ENCODE data around the gene BEST1.
"Not testable (repeated sequence)": the region's sequence is repeated elsewhere in the genome, so short reads cannot be mapped to it uniquely, and the experiment has no call there.

The BEST1 gene

DNA sequence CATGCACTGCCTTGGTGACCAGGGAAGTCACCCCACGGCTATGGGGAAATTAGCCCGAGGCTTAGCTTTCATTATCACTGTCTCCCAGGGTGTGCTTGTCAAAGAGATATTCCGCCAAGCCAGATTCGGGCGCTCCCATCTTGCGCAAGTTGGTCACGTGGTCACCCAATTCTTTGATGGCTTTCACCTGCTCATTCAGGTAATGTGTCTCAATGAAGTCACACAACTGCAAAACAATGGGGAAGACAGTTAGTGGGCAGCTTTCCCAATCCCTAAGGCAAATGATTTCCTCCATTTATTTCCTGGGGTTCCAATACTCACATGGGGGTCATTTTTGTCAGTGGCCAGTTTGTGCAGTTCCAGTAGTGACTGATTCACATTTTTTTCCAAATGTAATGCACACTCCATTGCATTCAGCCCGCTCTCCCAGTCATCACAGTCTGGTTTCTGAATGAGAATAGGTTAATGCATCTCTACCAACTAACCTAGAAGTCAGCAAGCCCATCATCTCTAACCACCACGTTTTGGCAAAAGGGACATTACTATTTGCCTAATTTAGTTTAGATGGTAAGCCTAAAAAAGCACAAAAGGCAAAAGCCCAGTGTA is 14.6 kb downstream of the BEST1 start:
- DNase-seq (ENCODE audit: low read depth), result not testable (repeated sequence)

DNA sequence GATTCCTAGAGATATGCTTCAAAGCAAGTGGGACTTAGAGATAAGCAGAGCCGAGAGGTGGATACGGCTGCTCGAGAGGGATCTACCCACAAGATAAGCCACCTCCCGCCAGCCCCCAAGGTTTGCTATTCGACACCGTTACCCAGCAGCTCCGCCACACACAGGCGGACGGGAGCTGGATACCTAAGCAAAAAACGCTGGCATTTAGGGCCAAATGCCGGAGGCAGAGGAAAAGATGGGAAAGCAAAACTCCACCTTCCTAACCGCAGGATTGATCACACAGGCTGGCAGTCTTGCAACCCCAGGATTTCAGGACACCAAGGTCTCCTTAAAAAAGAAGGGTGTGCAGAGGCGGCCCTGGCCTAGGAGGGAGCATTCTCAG is 16.6 kb downstream of the BEST1 start:
- no peak for DNase-seq (ENCODE audit: low read depth)

DNA sequence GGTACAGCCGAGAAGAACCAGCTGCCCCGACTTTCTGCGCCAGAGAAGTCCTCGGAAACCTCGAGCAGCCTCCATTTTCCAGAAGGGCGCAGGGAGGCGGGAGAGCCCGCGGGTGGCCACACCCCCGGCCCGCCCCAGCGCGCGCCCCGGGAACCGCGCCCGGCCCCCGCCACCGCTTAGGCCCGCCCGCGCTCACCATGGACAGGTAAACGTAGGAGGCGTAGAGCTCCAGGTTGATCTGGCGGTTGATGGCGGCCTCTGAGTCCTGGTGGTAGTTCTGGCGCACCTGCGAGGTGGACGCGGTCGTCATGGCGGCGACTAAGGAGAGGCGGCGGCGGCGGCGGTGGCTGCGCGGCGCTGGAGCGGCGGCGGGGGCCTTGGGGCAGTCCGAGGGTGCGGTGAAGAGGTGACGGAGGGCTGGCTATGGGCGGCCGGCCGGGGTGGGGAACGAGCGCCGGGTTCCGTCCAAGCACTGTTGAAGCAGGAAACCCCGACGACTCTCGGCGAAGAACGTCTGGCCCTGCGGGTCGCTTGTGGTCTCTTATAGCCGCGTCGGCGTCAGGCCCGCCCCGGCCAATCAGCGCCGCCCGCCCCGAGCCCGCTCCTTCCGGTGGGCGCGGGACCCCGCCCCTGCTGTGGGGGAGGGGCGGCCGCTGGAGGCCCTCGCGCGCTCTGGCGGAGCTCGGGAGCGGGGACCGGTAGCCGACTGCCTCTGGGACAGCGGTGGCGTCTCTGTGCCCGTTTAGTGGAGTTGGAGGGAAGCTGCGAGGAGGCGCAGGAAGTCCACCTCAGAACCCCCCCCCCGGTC is 17.2 kb downstream of the BEST1 start, which contains the start of gene FTH1:
FTH1 (minus strand) TSS at position 519 of the 808 bp plus-strand sequence; CDS start at position 310, 209 bp downstream.
- peak; percentile 77 for DNase-seq (ENCODE audit: low read depth)

DNA sequence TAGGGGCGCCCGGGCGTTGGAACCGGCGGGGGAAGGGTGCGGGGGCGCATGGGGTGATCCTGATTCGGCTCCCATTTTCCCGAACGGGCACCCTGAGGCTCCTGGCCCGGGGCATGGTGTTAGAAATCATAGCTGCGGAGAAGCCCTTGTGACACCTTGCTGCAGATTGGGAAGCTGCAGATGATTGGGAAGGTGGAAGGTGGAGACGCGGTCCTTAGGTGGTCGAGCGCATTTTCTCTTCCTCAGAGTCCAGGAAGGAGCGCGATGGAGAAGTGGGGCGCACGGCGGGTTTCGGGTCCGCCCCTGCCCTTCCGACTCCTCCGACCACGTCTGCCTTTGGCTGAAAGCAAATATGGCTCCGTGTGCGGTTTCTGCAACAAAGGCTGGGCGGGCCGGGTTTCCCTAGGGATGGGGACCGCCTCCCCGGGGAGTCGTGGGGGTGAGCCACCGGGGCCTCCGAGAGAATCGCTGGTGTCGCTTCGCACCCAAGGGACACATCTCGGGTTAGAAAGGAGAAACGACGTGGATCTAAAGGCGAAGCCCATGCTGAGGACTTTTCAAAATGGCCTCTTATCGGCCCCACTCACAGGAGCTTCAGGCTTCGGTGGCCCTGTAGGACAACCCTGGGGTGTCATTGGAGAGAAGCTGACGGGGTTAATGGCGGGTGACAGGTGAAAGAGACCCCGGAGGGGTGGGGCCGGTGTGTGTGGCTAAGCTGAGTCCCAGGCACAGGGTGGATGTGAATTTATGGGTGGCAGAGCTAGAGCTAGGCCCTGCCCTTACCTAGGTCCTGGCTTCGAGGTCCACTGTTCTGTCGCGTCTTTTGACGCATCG is 18.0 kb downstream of the BEST1 start:
- DNase-seq (ENCODE audit: low read depth), result no peak

DNA sequence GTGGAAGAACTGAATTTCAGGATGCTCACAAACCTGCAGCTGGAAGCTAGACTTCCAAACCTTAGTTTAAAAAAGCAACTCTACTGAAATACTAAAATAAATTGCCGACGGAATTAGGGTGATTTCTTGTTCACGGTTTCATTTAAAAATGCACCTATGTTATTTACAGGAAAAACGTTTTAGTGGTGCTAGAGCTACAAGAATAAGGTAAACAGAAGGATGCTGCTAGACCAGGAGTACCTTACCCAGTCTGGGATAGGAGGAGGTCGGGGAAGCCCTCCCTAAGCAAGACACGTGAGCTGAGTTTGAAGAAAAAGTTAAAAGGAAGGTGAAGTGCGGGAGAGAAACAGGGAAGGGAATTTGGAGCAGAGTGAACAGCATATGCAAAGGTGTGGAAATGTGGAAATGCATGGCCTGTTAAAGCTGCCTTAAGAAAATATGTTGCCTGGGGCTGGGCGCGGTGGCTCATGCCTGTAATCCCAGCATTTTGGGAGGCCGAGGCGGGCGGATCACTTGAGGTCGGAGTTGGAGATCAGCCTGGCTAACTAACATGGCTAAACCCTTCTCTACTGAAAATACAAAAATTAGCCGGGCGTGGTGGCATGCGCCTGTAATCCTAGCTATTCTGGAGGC is 18.7 kb downstream of the BEST1 start:
- DNase-seq (ENCODE audit: low read depth), result no peak

DNA sequence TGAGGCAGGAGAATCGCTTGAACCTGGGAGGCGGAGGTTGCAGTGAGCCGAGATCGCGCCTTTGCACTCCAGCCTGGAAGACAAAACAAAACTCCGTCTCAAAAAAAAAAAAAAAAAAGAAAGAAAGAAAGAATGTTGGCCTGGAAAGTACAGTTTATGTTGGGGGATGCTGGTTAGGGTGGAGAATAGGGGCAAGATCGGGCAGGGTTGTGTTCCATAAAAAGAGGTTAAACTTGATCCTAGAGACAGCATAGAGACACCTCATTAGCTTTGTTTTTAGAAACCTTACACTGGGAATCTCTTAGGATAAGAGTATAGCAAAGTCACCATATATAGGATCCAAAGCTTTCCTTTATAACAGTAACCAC is 19.2 kb downstream of the BEST1 start:
- DNase-seq (ENCODE audit: low read depth), result no peak

DNA sequence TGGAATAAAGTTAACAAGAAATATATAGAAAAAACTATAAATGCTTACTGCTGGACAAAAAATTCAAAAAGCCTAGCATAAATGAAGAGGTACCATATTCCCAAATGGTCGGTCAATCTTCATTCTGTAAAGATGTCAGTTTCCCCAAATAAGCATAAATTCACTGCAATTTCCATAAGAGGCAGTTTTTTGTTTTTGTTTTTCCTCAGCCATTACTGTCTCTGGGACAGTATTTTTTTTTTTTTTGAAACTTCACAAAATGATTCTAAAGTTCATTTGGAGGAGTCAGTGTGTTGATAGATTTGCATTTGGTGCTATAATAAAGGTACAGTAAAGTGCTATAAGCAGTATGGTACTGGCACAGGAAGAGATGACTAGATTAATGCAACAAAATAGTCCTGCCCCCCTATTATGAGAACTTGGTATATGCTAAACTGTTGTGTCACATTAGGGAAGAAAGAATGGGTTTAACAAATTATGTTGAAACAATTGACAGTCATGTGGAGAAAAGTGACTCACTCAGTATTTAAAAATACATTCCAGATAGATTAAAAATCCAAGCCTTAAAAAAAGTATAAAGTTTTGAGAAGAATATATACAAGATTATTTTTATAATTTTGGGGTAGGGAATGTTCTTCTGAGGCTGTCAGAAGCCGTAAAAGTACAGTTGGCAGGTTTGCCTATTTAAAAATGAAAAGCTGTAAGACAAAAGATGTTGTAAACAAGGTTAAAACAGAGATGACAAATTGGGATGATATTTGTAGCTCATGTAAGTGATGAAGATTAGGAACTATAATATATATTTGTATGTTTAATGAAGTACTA is 19.9 kb downstream of the BEST1 start:
- DNase-seq (ENCODE audit: low read depth), result no peak

DNA sequence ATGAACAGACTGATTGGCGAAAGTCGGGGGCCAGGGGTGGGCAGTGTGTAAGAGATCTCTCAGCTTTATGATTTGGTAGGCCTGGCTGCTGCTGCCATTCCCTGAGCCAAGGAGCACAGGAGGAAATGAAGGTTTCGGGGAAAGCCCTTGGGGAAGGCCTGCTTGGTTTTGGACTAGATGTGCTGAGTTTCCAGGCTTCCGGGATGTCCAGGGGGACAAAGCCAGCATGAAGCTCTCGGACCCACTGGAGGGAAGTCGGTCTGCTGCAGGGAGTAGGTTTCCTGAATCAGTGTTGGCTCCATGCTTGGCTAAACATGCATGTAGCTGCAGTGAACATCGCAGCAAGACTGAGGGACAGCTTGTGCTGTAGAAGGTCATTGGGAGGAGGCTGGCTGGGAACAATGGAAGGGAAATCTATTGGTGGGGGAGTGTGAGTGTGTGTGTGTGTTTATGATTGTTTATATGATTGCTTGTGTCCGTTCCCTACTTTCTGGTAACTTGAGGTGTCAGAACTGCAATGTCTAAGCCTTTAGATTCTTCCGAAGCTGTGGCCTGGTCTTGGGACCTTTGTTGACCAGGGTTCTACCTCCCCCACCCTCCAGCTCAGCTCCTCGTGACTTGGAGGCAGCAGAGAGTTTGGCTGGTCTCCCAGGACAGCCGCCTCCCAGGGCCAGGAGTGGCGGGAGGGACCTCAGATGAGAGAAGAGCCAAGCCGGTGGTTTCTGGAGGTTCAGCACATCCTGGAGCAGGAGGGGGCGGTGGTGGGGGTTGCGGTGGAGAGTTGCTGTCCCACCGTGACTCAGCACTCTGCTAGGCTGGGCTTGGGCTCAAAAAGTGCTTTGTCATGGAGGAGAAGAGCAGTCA is 21.3 kb downstream of the BEST1 start:
- DNase-seq (ENCODE audit: low read depth), result no peak

DNA sequence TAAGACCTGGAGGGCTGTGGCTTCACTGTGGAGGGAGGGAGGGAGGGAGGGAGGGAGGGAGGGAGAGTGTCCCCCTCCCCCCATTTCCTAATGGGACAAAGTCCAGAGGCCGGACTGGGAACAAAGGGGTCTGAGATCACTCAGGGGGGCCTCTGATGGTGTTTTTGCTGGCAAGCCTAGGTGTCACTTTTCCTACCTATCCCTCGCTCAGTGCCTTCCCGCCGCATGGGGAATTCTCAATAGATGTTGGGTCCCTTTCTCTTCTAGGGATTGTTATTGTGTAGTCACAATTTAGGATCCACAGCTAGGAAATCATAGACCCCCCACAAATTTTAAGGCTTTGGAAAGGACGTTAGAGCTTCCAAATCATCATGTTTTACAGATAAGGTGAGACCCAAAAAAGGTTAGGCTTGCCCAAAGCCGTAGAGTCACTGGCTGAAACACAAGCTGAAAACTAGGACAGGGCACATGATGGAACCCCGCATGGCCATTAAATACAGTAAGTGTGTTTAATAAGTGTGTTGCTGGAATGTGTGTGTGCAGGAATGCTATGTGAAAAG is 22.0 kb downstream of the BEST1 start:
- no peak for DNase-seq (ENCODE audit: low read depth)

DNA sequence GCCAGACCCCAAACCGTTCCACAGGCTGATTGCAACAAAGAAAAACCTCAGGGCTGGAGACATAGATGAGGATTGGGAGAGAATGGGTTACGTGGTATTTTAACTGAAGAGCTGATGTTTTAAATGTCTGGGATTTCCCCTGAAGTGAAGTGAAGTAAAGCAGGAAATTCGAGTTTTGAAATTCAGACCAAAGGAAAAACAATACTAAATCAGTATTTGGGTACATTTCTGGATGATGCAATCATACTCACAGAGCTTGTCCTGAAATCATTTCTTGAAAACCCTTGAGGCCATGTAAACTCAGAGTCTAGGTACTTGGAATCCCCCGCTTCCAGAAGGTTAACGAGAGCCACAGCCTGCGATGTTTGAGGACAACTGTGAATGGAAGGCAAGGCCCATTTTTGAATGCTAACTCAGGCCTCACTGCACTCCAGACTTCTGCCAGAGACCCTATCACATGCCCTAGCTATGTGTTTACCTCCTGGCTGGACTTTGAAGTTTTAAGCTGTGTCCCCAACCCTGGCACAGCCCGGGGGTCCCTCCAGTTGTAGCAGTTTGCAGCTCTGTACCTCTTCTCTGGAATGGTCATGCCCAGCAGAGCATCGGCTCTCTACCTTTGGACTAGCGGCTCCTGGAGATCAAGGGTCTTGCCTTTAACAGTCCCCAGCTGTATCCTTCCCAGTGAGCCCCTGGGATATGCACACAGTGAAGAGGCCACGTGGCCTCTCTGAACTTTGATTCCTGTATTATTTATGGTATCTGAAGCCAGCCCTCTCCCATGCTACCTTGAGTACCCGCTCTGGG is 22.7 kb downstream of the BEST1 start:
- no peak for DNase-seq (ENCODE audit: low read depth)

DNA sequence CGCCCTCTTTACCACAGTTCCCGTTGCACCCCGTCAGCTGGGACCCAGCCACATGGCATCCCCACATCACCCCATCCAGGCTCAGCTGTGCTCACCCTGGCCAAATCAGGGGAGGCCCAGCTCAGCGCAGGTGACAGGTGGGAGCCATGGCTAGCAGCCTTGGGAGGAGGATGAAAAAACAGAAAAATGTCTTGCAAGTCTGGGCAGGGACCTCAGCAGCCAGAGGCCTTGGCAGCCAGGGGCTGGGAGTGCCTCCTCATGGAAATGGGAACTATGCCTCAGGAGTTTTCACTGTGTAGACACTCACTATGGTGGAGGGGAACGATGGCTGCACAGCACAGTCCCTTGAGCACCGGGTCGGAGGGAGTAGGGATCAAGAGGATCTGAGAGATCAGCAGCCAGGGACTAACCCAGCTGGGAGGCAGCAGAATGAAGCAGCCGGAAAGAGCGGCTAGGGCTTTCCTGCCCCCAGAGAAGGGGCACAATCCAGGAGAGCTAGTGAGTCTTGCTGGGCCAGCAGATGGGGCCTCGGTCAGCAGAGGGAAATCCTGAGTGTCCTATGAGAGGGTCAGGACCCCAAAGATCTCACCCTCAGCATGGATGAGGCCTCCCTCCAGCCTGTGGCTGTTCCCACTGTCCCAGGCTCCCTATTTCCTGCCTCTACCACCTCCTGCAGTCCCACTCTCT is 23.5 kb downstream of the BEST1 start:
- DNase-seq (ENCODE audit: low read depth), result no peak

DNA sequence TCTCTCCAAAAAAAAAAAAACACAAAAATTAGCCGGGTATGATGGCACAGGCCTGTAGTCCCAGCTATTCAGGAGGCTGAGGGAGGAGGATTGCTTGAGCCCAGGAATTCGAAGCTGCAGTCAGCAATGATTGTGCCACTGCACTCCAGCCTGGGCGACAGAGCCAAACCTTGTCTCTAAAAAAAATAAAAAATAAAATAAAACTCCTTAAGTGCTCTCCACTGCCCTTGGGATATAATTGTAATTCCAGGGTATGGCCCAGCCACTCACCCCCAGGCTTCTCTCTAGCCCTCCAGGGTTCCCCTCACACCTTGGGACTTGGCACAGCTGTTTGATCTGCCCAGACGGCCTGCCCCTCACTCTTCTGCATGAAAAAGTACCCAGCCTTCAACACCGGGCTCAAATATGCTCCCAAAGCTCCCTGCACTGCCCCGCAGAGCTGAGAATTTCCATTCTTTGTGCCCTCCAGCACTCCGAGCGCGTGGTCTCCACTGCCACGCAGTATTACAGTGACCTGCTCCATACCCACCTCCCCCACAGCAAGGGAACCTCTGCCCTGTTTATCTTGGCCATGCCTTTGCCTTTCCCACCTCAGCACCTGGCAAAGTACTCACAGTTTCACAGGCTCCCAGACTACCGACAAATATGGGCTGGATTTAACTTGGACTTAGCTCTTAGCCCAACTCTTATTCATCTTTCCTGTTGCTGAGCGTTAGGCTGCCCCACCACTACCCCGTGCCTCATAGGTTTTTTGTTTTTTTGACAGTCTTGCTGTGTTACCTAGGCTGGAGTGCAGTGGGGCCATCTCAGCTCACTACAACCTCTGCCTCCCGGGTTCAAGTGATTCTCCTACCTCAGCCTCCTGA is 24.8 kb downstream of the BEST1 start:
- DNase-seq (ENCODE audit: low read depth), result no peak

DNA sequence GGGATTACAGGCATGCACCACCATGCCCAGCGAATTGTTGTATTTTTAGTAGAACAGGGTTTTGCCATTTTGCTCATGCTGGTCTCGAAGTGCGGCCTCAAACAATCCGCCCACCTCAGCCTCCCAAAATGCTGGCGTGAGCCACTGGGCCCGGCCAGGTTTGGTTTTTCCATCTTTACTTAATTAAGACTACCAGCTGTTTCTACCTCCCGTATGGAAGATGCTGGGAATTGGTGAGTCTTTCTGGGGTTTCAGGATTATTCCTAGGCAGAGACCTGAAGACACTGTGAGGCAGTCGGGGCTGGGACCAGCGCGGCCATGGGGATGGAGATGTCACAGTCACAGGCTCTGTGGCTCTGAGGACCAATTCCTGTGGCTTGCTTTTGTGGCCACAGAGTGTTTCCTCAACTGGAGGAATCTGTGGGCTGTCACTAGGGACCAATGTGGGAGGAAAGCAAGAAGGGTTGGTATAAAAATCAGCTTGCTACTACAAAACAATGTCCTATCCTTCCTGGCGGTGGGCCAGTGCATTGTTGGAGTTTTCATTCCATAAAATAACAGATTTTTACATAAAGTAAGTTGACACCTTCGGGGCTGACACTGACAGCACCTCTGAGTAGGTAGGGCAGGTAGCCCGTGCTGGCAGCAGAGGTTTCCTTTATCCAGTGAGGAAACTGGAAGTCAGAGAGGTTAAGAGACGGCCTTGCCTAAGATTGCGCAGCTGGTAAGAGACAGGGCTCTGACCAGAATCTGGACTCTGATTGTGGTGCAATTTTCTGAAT is 25.7 kb downstream of the BEST1 start:
- no peak for DNase-seq (ENCODE audit: low read depth)

DNA sequence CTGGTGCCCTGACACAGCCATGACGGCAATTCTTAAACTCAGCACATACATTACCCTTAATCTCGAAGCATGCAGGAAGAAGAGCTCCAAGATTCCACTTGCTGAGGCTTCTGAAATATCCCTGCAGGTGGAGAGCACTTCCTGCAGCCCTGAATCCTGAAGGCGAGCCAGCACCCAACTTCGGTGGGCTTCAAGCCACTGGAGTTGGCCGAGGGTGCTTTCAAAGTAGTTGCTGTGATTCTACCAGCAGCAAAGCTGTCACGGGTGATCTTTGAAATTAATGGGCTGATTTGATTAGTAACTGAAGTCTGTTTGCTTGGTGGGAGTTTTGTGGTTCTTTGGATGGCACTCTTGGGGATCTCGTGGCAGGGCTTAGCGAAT is 26.3 kb downstream of the BEST1 start:
- DNase-seq (ENCODE audit: low read depth), result no peak

DNA sequence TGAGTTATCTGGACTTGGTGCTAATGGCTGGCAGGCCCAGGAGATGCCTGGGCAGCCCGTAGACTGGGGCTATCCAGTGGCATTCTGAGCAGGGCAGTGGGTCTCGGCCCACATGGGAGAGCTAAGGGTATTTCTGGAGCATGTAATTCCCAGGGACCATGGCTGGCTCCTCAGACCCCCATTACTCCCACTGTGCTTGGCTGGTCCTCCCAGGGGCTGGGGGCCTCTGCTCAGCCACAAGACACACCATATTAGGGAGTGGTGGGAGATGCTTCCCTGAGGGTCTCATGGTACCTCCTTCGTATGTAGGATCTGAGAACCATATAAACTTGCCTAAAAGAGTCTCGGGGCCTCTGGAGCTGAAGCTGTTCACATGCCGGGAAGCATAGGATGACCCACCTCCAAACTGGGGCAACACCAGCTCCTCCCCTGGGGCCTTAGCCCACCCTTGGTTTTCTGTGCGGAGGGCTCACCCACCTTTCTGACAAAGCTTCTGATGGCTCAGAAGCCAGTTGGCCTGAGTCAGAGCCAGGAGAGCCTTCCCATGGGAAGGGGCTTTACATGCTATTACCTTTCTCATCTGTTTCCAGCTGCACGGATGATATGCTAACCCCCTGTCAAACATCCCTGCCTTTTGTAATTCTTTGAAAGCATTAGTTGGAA is 26.8 kb downstream of the BEST1 start:
- DNase-seq (ENCODE audit: low read depth), result no peak
